Gastrocnemius medialis (tissue), 4 donors: ENCODE results near the gene R3HDM1.

Experiments
- CTCF ChIP-seq, 5 experiments: fragments of 450-650 bp in 3 of 5; fragments of 200-600 bp in 2 of 5; sonication (generic) in 2 of 5; IDR thresholded peaks in 4 of 5; conservative IDR thresholded peaks in 1 of 5; 1 replicate in 4 of 5; 2 replicates in 1 of 5; pipeline ENCODE4 v1.5.1; 2016 to 2019; ENCODE audit warnings: antibody characterized with exemption in 5 of 5, mild to moderate bottlenecking in 3 of 5, moderate library complexity in 3 of 5
- POLR2A ChIP-seq, 2 donors: fragments of 450-650 bp; IDR thresholded peaks; one replicate each; pipeline ENCODE4 v1.6.1; 2017; ENCODE audit warnings: antibody characterized with exemption in 2 of 2, mild to moderate bottlenecking in 2 of 2, moderate library complexity in 2 of 2

- TF ChIP-seq CTCF (IDR thresholded peaks at IDR 0.05 in 4 of 5, conservative IDR thresholded peaks at IDR 0.05 in 1 of 5) (no peak), POLR2A (IDR thresholded peaks at IDR 0.05) (no peak)
These were observed 5.5 kb upstream of the R3HDM1 start for GRCh38 chr2:135525786-135526185.
